SK-N-SH (cell line): ENCODE measurements around the gene MANF. TPM values are rescaled to one million over a fixed set of nuclear protein-coding genes. Genes with fewer than 3 reads are reported as not detected.

Experiments used
- CTCF ChIA-PET: fragments of 300-600, 350-600 bp; formaldehyde crosslinking; extraction: SDS; loops from one replicate; lab custom pipeline; 2021; lab: Yijun Ruan, JAX
- POLR2A ChIA-PET: fragments of 350-600 bp; sonication (Branson Sonifier 250); formaldehyde crosslinking; extraction: SDS; loops from one replicate; lab custom pipeline; 2020; ENCODE audit warnings: antibody characterized with exemption, inconsistent platforms; lab: Yijun Ruan, JAX
- DNase-seq: peaks from one replicate; pipeline ENCODE4 v3.0.0; 2012
- H2AFZ ChIP-seq: fragments of 200-600 bp; sonication (generic); 2 replicates; pipeline ENCODE4 v1.8.1; 2016; ENCODE audit warnings: antibody characterized with exemption, mild to moderate bottlenecking, low read depth
- H3F3A ChIP-seq: fragments of 200-600 bp; sonication (generic); replicated peaks from 2 replicates; pipeline ENCODE3; 2016; ENCODE audit warnings: antibody characterized with exemption, mild to moderate bottlenecking; ENCODE audit not compliant: insufficient read depth
- H3K27ac ChIP-seq, 2 experiments: fragments of 200-500 bp in 1 of 2; fragments of 200-600 bp in 1 of 2; sonication (Bioruptor generic) in 1 of 2; sonication (generic), shearing (Covaris generic) in 1 of 2; 2 replicates each; pipeline versions ENCODE4 v1.5.1 to v1.6.1; 2014 to 2016; ENCODE audit warnings: low read depth in 2 of 2, inconsistent platforms in 1 of 2, low read length in 1 of 2, mild to moderate bottlenecking in 1 of 2, mixed read lengths in 1 of 2
- H3K27me3 ChIP-seq: fragments of 200-600 bp; sonication (generic), shearing (Covaris generic); 2 replicates; pipeline ENCODE4 v1.6.1; 2016; ENCODE audit warnings: mixed run types; ENCODE audit not compliant: insufficient read depth
- H3K36me3 ChIP-seq, 2 experiments: fragments of 200-500 bp in 1 of 2; fragments of 200-600 bp in 1 of 2; sonication (Bioruptor generic) in 1 of 2; sonication (generic) in 1 of 2; replicated peaks in 1 of 2; 2 replicates each; pipeline versions ENCODE3 to v1.5.1; 2014 to 2016; ENCODE audit warnings: low read length in 1 of 2, mild to moderate bottlenecking in 1 of 2; ENCODE audit not compliant: insufficient read depth in 2 of 2, control insufficient read depth in 1 of 2
- H3K4me1 ChIP-seq, 2 experiments: fragments of 200-500 bp in 1 of 2; fragments of 200-600 bp in 1 of 2; sonication (Bioruptor generic) in 1 of 2; sonication (generic), shearing (Covaris generic) in 1 of 2; 2 replicates each; pipeline versions ENCODE4 v1.5.1 to v1.6.1; 2014 to 2016; ENCODE audit warnings: low read depth in 1 of 2, low read length in 1 of 2, mixed run types in 1 of 2; ENCODE audit not compliant: insufficient read depth in 2 of 2, control insufficient read depth in 1 of 2
- H3K4me2 ChIP-seq: fragments of 200-600 bp; sonication (generic), shearing (Covaris generic); 2 replicates; pipeline ENCODE4 v1.6.1; 2017; ENCODE audit warnings: mixed run types
- H3K4me3 ChIP-seq, 2 experiments: fragments of 200-500 bp in 1 of 2; fragments of 200-600 bp in 1 of 2; sonication (Bioruptor generic) in 1 of 2; sonication (generic), shearing (Covaris generic) in 1 of 2; 2 replicates each; pipeline versions ENCODE4 v1.5.1 to v1.8.1; 2014 to 2016; ENCODE audit warnings: low read depth in 2 of 2, inconsistent platforms in 1 of 2, low read length in 1 of 2, mild to moderate bottlenecking in 1 of 2, mixed read lengths in 1 of 2, moderate library complexity in 1 of 2
- H3K79me2 ChIP-seq: fragments of 200-600 bp; sonication (generic); 2 replicates; pipeline ENCODE4 v1.8.1; 2017; ENCODE audit warnings: mild to moderate bottlenecking; ENCODE audit not compliant: insufficient read depth
- H3K9ac ChIP-seq: fragments of 200-600 bp; sonication (generic); 2 replicates; pipeline ENCODE4 v1.6.1; 2017; ENCODE audit warnings: mixed run types
- H3K9me2 ChIP-seq: fragments of 200-600 bp; sonication (generic); 2 replicates; pipeline ENCODE4 v1.6.1; 2017; ENCODE audit warnings: mixed run types
- H3K9me3 ChIP-seq: fragments of 200-600 bp; sonication (generic); 2 replicates; pipeline ENCODE4 v1.6.1; 2017; ENCODE audit warnings: mixed run types, mild to moderate bottlenecking, moderate library complexity
- H4K20me1 ChIP-seq: fragments of 200-600 bp; sonication (generic); 2 replicates; pipeline ENCODE4 v1.6.1; 2017; ENCODE audit warnings: mild to moderate bottlenecking, mixed run types; ENCODE audit not compliant: insufficient read depth
- EP300 ChIP-seq, 2 experiments: IDR thresholded peaks; 2 replicates each; pipeline versions ENCODE4 v1.4.0 to v1.6.1; 2012; ENCODE audit warnings: borderline replicate concordance in 1 of 2, low read depth in 1 of 2, low read length in 1 of 2
- EZH2phosphoT487 ChIP-seq: fragments of 200-600 bp; sonication (generic); IDR thresholded peaks from 2 replicates; pipeline ENCODE4 v1.6.1; 2017; ENCODE audit warnings: low read depth, mixed run types, mild to moderate bottlenecking, antibody characterized with exemption, moderate library complexity, borderline replicate concordance
- FOSL2 ChIP-seq: IDR thresholded peaks from 2 replicates; pipeline ENCODE4 v1.4.0; 2012; ENCODE audit warnings: low read depth, mild to moderate bottlenecking, moderate library complexity, borderline replicate concordance
- IRF3 ChIP-seq: fragments of 150-350 bp; IDR thresholded peaks from 2 replicates; pipeline ENCODE4 v1.6.1; 2016; ENCODE audit warnings: mild to moderate bottlenecking, low read depth, low read length
- MAX ChIP-seq: IDR thresholded peaks from 2 replicates; pipeline ENCODE4 v1.4.0; 2012; ENCODE audit warnings: low read depth
- MXI1 ChIP-seq: IDR thresholded peaks from 2 replicates; pipeline ENCODE4 v1.6.1; 2012; ENCODE audit warnings: mild to moderate bottlenecking, low read depth, low read length, improper control_type of control experiment
- NFIC ChIP-seq: IDR thresholded peaks from 2 replicates; pipeline ENCODE4 v1.4.0; 2012; ENCODE audit warnings: borderline replicate concordance
- RAD21 ChIP-seq: IDR thresholded peaks from 2 replicates; pipeline ENCODE4 v1.6.1; 2012; ENCODE audit warnings: mild to moderate bottlenecking, low read length
- REST ChIP-seq: IDR thresholded peaks from 2 replicates; pipeline ENCODE4 v1.6.1; 2012; ENCODE audit warnings: mild to moderate bottlenecking, low read depth, low read length, moderate library complexity
- SMC3 ChIP-seq: IDR thresholded peaks from 2 replicates; pipeline ENCODE4 v1.6.1; 2012; ENCODE audit warnings: low read depth, low read length, improper control_type of control experiment
- TCF12 ChIP-seq: IDR thresholded peaks from 2 replicates; pipeline ENCODE4 v1.4.0; 2012
- USF1 ChIP-seq: IDR thresholded peaks from 2 replicates; pipeline ENCODE4 v1.4.0; 2012; ENCODE audit warnings: low read depth, borderline replicate concordance
- YY1 ChIP-seq: IDR thresholded peaks from 2 replicates; pipeline ENCODE4 v1.4.0; 2012; ENCODE audit warnings: low read depth, mild to moderate bottlenecking
- WGBS: methylation state at CpG from one replicate; pipeline ENCODE4 v1.1.6; 2017; ENCODE audit warnings: low lambda C conversion rate; 5-methylcytosine and 5-hydroxymethylcytosine counted together
- polyA plus RNA-seq, 3 experiments: library from polyadenylated mRNA; depleted of rRNA; stranded (reverse); fragments of >200 nt; gene quantifications; 2 replicates each; pipeline ENCODE4 v1.2.3, GENCODE V29; 2012

Gene MANF
- polyA plus RNA-seq, 1 of the 3 experiments (the other 2 are of a cell fraction), result 121 TPM

- H3K36me3 ChIP-seq, result peaks cover 36 to 52% of the 10 kb centered on the region in 2 experiments
Observed at GRCh38 chr3:51426921-51427320, 41.8 kb downstream of the MANF start.

More at GRCh38 chr3:51426921-51427320, 41.8 kb downstream of the MANF start:
- no peak overlapping the region for H3K27ac ChIP-seq
- POLR2A ChIA-PET, result no interaction called here
- no peak overlapping the region for H3K4me3 ChIP-seq
- no peaks in the 10 kb centered on the region for H3K4me1 ChIP-seq
- TF ChIP-seq MAX (no peak), USF1 (no peak), EZH2phosphoT487 (no peak), SMC3 (no peak), YY1 (no peak), IRF3 (no peak), TCF12 (no peak), MXI1 (no peak), REST (no peak), EP300 (IDR thresholded peaks at IDR 0.05; ENCODE audit: borderline replicate concordance in 1 of 2, low read depth in 1 of 2, low read length in 1 of 2) (no peak), NFIC (no peak), FOSL2 (no peak), RAD21 (no peak)
- no peak overlapping the region for H2AFZ ChIP-seq
- no peaks in the 10 kb centered on the region for H3F3A ChIP-seq
- no peaks in the 10 kb centered on the region for H3K9me2 ChIP-seq
- CTCF ChIA-PET, result no interaction called here
- H4K20me1 ChIP-seq, result no peaks in the 10 kb centered on the region
- H3K9me3 ChIP-seq, result no peaks in the 10 kb centered on the region
- H3K79me2 ChIP-seq, result no peaks in the 10 kb centered on the region
- H3K9ac ChIP-seq, result no peak overlapping the region
- 90% methylated on average over 4 of the region's 4 CpGs for WGBS
- H3K27me3 ChIP-seq, result no peaks in the 10 kb centered on the region
- DNase-seq, result no peak
- H3K4me2 ChIP-seq, result no peak overlapping the region
